Astrocyte of the cerebellum (primary cell): ENCODE results near the gene GNG12.

Experiments
- DNase-seq: peaks from one replicate; pipeline ENCODE4 v3.0.0-alpha.2; 2011; ENCODE audit warnings: low read depth
- H3K4me3 ChIP-seq: 2 replicates; pipeline ENCODE4 v1.5.1; 2011; ENCODE audit warnings: mild to moderate bottlenecking, low read depth, low read length, moderate library complexity
- CTCF ChIP-seq: IDR thresholded peaks from 2 replicates; pipeline ENCODE4 v1.5.1; 2012; ENCODE audit warnings: low read length, low read depth, moderate library complexity, mild to moderate bottlenecking; ENCODE audit errors: missing control alignments
- in situ Hi-C: cut with HindIII; loops from 2 replicates; pipeline ENCODE4 v1.10.0; 2017; ENCODE audit warnings: low sequenced_read_pairs

Gene GNG12

DNA sequence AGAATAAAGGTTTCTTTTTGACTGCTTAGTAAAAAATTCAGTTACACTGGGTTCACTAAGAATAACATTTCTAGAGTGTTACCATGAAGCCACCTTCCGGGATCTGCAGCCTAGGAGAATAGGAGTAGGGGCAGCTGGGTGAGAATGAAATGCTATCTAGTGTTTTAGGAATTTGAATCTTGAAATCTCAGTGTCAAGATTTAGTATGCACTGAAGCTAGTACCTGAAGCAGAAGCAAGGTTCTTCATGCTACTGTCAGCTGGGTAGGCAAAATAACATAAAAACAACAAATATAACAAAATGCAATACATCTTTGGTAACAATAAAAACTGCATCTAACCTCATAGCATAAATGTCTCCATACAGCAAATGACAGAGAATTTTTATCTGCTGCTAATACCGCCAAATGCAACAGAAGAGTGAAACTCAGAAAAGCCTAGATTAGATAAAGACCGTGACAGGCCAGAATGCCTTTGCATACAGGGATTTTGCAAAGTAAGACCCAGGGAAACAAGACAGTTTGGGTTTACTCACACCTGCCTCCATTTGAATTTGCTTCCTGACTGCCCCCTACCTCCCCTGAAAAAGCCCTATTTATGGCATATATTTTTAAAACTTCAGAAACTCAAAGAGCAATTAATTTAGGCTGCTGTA, 90.1 kb downstream of the GNG12 start:
- no peak for TF ChIP-seq CTCF
- DNase-seq, result no peak
- in situ Hi-C loops, result no loop called here
- H3K4me3 ChIP-seq, result no peak overlapping the region

- H3K4me3 ChIP-seq, result no peak overlapping the region
- in situ Hi-C loops, result no loop called here
- TF ChIP-seq CTCF, result no peak
- no peak for DNase-seq
These were observed 91.5 kb downstream of the GNG12 start for GRCh38 chr1:67741736-67742135.

- no peak for DNase-seq
- no peak for TF ChIP-seq CTCF
- in situ Hi-C loops, result no loop called here
- no peak overlapping the region for H3K4me3 ChIP-seq
These were observed 92.1 kb downstream of the GNG12 start for GRCh38 chr1:67741121-67741520.

- DNase-seq, result no peak
- H3K4me3 ChIP-seq, result no peak overlapping the region
- in situ Hi-C loops, result no loop called here
- no peak for TF ChIP-seq CTCF
These were observed 92.7 kb downstream of the GNG12 start for GRCh38 chr1:67740543-67740942.

DNA sequence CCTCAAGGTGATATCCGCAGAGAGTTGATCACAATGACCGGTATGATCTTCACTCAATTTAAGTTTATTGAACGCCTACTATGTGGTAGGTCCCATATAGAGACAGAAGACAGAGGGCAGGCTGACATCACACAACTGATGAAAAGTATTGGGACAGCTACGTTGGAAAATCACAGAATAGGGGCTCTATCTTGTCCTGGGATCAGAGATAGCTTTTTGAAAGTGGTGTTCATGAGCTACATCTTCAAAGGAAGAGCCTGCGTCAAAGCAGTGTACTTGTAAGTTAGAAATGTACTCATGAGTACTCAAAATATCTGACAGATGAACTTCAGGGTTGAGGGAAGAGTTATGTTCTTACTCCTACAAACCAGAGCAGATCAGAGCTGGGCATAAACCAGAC, 93.9 kb downstream of the GNG12 start:
- H3K4me3 ChIP-seq, result no peak overlapping the region
- no peak for TF ChIP-seq CTCF
- in situ Hi-C loops, result no loop called here
- DNase-seq, result no peak

- no peak overlapping the region for H3K4me3 ChIP-seq
- in situ Hi-C loops, result no loop called here
- no peak for DNase-seq
- no peak for TF ChIP-seq CTCF
These were observed 94.9 kb downstream of the GNG12 start for GRCh38 chr1:67738401-67738800.

DNA sequence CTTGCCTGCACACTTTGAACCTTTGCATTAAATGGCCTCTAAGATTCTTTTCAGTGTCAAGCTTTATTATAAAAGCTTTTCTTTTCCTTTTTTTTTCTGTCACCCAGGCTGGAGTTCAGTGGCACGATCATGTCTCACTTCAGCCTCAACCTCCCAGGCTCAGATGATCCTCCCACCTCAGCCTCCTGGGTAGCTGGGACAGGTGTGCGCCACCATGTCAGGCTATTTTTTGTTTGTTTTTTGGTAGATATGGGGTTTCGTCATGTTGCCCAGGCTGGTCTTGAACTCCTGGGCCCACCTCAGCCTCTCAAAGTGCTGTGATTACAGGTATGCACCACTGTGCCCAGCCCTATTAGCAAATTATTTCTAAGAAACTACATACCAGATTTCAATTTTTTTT, 95.4 kb downstream of the GNG12 start:
- in situ Hi-C loops, result no loop called here
- H3K4me3 ChIP-seq, result no peak overlapping the region
- TF ChIP-seq CTCF, result no peak
- no peak for DNase-seq
